Aorta (tissue), 5 donors: ENCODE data around the gene SPAG16. TPM values are rescaled to one million over a fixed set of nuclear protein-coding genes. Genes with fewer than 3 reads are reported as not detected.

ENCODE experiments used
- ATAC-seq: fragments of 200-7000 bp; cut with Tn5 transposase; one replicate; pipeline ENCODE4 v1.9.1; 2022; ENCODE audit warnings: moderate library complexity; ENCODE audit not compliant: low FRiP score
- DNase-seq, 2 donors: peaks; one replicate each; pipeline ENCODE4 v3.0.0-alpha.2; 2020
- H3K27ac ChIP-seq, 2 donors: one replicate each; pipeline ENCODE4 v1.5.1; 2013; ENCODE audit warnings: low read length in 2 of 2, mild to moderate bottlenecking in 2 of 2, moderate library complexity in 2 of 2, control low read depth in 1 of 2, inconsistent platforms in 1 of 2, low read depth in 1 of 2
- H3K27me3 ChIP-seq, 2 donors: one replicate each; pipeline ENCODE4 v1.6.1; 2013; ENCODE audit warnings: control low read depth in 1 of 2, low read length in 1 of 2, mild to moderate bottlenecking in 1 of 2, moderate library complexity in 1 of 2; ENCODE audit not compliant: insufficient read depth in 2 of 2, control insufficient read depth in 1 of 2
- H3K36me3 ChIP-seq, 2 donors: one replicate each; pipeline ENCODE4 v1.6.1; 2013; ENCODE audit warnings: control low read depth in 1 of 2, low read length in 1 of 2, mild to moderate bottlenecking in 1 of 2; ENCODE audit not compliant: insufficient read depth in 2 of 2, control insufficient read depth in 1 of 2
- H3K4me1 ChIP-seq, 2 donors: one replicate each; pipeline ENCODE4 v1.6.1; 2013; ENCODE audit warnings: low read length in 2 of 2, control low read depth in 1 of 2, mild to moderate bottlenecking in 1 of 2, moderate library complexity in 1 of 2; ENCODE audit not compliant: insufficient read depth in 2 of 2, control insufficient read depth in 1 of 2
- H3K4me3 ChIP-seq, 2 donors: one replicate each; pipeline ENCODE4 v1.5.1; 2013; ENCODE audit warnings: low read length in 2 of 2, control low read depth in 1 of 2, mild to moderate bottlenecking in 1 of 2
- H3K9me3 ChIP-seq: one replicate; pipeline ENCODE4 v1.6.1; 2013; ENCODE audit warnings: mild to moderate bottlenecking, low read length; ENCODE audit not compliant: control insufficient read depth
- WGBS, 2 donors: extraction: QIAGEN DNeasy Blood & Tissue Kit; methylation state at CpG; one replicate each; pipeline ENCODE4 v1.1.7; 2013; 5-methylcytosine and 5-hydroxymethylcytosine counted together
- intact Hi-C, 2 donors: fragments of 100-400 bp; cut with DNase I; formaldehyde crosslinking; loops; one replicate each; pipeline versions ENCODE4 v1.14.2 to v1.15.0; 2022
- polyA plus RNA-seq, 2 donors: library from polyadenylated mRNA; stranded (reverse); fragments of 200-250 nt; gene quantifications; one replicate each; pipeline ENCODE4 v1.2.3, GENCODE V29; 2013
- total RNA-seq, 2 donors: library from RNA; stranded (reverse); fragmentation: NEBNext Ultra II Directional; extraction: Animal tissue kit (Norgen Biotek cat#: 25700); gene quantifications; one replicate each; pipeline ENCODE4 v1.2.1, GENCODE V29; 2021
- donor health status: healthy with polysubstance abuse.
- donor health status: Bipolar disorder and iron deficiency.
- donor health status: DM: no; HTN: no; CAD: no.
- donor health status: DM: no; HTN: no; CAD: no.
- donor health status: DM: yes; HTN: yes; CAD: no.

The SPAG16 gene
- total and polyA plus RNA-seq, 4 donors = 23.7 to 36.1 (median 24.4) TPM

DNA sequence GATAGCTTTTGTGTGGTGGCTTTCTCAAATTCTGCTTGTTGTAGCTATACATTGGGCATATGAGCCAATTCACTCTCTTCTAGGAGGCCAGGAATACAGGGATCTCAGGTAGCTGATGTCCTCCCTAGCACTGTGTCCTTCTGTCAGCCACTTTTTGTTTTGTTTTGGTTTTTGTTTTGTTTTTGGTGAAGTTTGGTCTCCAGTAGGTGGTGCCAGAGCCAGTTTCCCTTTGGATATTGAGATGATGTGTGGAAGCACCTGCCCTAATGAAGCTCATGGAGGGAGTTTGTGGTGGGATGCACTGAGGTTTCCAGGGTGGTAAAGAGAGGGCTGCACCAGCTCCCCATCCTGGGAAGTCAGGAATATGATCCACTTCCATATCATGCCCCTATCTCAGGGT lies 1026.1 kb downstream of the SPAG16 start:
- ATAC-seq (no peak), DNase-seq (no peak)
- Histone ChIP-seq H3K9me3 (no peaks in the 10 kb centered on the region), H3K36me3 (no peaks in the 10 kb centered on the region), H3K27ac (no peak overlapping the region), H3K27me3 (no peaks in the 10 kb centered on the region), H3K4me3 (no peak overlapping the region), H3K4me1 (no peaks in the 10 kb centered on the region)
- intact Hi-C loops = no loop called here

DNA sequence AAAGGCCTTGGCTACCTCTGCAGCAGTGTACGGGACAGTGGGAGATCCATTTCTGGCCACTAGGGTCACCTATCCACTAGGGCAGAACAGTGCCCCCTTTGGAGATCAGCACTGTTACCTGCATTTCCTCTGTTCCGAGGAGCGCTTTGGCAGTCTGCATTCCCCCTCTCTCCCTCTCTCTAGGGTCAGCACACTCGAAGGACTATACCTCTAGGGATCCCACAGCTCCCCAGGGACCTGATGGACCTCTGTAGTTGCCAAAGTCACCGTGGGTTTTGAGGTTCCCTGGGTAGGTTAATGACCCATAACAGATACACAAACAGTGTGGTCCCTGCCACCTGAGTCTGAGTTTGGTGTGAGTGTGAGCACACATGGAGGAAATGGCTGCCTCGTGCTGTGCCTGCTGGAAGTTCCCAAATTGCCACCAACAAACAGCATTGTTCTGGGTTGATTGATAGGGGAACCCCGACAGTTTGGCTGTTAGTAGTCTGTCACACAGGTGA lies 1026.8 kb downstream of the SPAG16 start:
- Histone ChIP-seq H3K4me3 (no peak overlapping the region), H3K9me3 (no peaks in the 10 kb centered on the region), H3K4me1 (no peaks in the 10 kb centered on the region), H3K36me3 (no peaks in the 10 kb centered on the region), H3K27me3 (no peaks in the 10 kb centered on the region), H3K27ac (no peak overlapping the region)
- no peak for DNase-seq
- ATAC-seq = no peak
- intact Hi-C loops = no loop called here
- WGBS, 2 donors = 74 to 79% methylated on average over 7 of the region's 7 CpGs

DNA sequence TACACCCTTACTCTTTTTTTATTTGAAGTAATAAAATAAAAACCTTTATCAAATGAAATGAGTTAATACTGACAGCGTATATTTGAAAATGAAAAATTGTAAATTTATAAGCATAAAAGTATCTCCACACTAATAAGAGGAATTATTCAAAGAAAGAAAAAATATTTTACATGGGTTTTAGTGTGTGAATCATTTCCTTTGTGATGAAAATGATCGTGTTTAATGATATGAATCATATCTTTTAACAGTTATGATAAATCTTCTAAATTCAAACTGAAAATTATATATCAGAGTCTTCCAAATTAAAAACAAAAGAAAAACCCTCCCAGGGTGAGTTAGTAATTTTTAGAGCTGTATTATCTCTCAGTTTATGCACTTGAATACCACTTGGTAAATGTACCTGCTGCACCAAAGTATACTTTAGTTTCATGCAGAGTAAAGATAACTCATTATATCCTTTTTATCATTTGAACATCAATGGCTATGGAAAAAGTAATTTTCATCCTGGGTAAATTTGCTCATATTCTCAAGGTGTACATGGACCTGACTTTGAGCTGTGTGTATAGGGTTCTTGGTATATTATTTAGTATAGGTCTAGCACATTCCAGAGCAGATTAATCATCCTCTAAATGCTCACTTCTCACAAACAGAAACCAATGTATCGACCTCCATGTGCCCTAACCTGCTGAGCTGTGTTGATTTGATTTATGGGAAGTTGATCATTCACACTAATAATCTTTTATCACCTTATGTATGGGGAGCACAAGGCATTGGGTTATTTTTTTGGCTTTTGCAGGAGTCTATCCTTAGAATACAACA lies 1027.9 kb downstream of the SPAG16 start:
- ATAC-seq (no peak), DNase-seq (no peak)
- Histone ChIP-seq H3K27me3 (no peaks in the 10 kb centered on the region), H3K36me3 (no peaks in the 10 kb centered on the region), H3K4me1 (no peaks in the 10 kb centered on the region), H3K4me3 (no peak overlapping the region), H3K9me3 (no peaks in the 10 kb centered on the region), H3K27ac (no peak overlapping the region)
- intact Hi-C loops = no loop called here
- WGBS, 2 donors = 43 to 53% methylated on average over 3 of the region's 3 CpGs

DNA sequence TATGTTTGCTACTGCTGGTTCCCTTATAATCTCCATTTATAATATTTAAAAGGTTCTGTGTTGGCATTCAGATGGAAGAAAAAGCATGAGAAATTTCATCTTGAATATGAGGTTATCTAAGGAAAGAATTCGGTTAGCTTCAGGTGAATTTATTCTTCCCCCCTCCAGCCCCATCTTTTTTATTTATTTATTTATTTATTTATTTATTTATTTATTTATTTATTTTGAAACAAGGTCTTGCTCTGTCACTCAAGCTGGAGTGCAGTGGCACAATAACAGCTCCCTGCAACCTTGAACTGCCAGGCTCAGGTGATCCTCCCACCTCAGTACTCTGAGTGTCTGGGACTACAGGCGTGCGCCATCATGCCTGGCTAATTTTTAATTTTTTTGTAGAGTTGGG lies 1031.1 kb downstream of the SPAG16 start:
- Histone ChIP-seq H3K4me3 (no peak overlapping the region), H3K4me1 (no peaks in the 10 kb centered on the region), H3K36me3 (no peaks in the 10 kb centered on the region), H3K27ac (no peak overlapping the region), H3K9me3 (no peaks in the 10 kb centered on the region), H3K27me3 (no peaks in the 10 kb centered on the region)
- ATAC-seq (no peak), DNase-seq (no peak)
- whole genome bisulfite sequencing, 2 donors = 92 to 96% methylated on average over 3 of the region's 3 CpGs
- intact Hi-C loops = no loop called here

DNA sequence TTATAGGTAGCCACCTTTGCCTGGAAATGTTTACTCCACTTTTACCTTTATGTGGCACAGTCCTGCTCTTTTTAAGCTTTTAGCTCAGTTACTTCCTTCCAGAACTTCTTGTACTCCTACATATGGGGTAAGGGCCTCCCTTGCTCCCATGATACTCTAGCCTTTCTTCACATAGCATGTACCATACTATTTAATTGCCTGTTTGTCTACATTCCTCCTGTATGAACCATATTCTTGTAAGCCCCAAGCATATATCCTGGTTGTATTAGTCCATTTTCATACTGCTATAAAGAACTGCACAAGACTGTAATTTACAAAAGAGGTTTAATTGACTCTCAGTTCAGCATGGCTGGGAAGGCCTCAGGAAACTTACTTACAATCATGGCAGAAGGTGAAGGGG lies 1035.9 kb downstream of the SPAG16 start:
- H3K27ac ChIP-seq = no peak overlapping the region

DNA sequence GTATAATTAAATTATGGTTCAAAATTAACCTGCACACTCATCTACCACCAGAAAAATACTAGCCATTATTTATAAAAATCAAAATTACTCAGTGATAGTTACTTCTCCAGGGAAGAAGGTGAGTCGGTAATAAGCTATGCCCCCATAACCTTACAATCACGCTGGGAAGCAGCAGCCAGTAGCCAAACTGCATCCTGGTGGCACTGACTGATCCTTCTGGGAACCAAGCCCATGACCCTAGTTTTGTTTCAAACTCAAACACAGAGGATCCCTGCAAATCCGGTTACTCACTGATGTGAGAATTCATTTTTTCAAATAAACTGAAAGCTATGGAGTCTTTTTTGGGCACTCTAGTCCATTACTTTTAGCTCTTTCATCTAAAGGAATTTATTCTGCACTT lies 1038.4 kb downstream of the SPAG16 start:
- intact Hi-C loops = no loop called here
- H3K9me3 ChIP-seq = no peaks in the 10 kb centered on the region
- no peak for DNase-seq
- no peak overlapping the region for H3K4me3 ChIP-seq
- no peak overlapping the region for H3K27ac ChIP-seq
- H3K4me1 ChIP-seq = no peaks in the 10 kb centered on the region
- H3K36me3 ChIP-seq = no peaks in the 10 kb centered on the region
- no peak for ATAC-seq
- H3K27me3 ChIP-seq = no peaks in the 10 kb centered on the region
- 55 to 56% methylated on average over 3 of the region's 3 CpGs for WGBS, 2 donors

More for the DNA sequence above, 1035.9 kb downstream of the SPAG16 start:
- no peak for ATAC-seq
- no peak for DNase-seq
- H3K4me3 ChIP-seq = no peak overlapping the region
- H3K4me1 ChIP-seq = no peaks in the 10 kb centered on the region
- H3K9me3 ChIP-seq = no peaks in the 10 kb centered on the region
- H3K27me3 ChIP-seq = no peaks in the 10 kb centered on the region
- intact Hi-C loops = no loop called here
- H3K36me3 ChIP-seq = no peaks in the 10 kb centered on the region

DNA sequence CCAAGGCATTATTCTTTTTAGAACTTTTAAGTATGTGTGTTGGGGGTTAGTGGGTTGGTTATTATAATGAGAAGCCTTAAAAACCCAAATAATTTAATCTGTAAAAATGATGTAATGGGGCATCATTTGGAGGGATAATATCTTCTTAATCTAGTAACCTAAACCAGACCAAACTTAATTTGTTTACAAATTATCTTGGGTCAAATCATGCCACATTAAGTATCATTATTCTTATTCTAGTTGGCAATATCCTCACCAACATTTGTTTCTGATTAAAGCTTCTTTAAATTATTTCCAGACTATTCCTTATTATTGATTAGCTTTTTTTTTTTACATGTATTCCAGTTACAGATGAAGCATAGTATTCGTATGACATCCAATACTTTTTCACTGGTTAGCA lies 1041.1 kb downstream of the SPAG16 start:
- DNase-seq (no peak), ATAC-seq (no peak)
- Histone ChIP-seq H3K4me1 (no peaks in the 10 kb centered on the region), H3K27ac (no peak overlapping the region), H3K4me3 (no peak overlapping the region), H3K36me3 (no peaks in the 10 kb centered on the region), H3K27me3 (no peaks in the 10 kb centered on the region), H3K9me3 (no peaks in the 10 kb centered on the region)
- 84 to 91% methylated on average over 1 of the region's 1 CpG for WGBS, 2 donors
- intact Hi-C loops = no loop called here

DNA sequence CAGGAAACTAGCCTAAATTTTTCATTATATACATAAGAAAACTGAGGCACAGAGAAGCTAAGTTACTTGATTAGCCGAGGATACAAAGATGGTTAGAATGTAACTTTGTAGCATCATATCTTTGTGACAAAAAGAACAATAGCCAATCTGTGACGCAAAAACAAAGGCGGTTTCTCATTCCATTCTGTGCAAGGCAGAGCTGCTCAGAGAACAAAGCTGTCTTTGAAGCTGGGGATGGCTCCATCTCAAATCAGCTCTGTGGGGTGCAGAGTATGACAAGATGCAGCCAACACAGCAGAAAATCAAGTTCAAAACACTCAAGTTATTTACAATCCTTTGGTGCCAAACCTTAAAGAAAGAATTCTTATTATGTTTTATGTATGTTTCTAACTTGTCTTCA lies 1044.7 kb downstream of the SPAG16 start:
- ATAC-seq (no peak), DNase-seq (no peak)
- H3K4me3 ChIP-seq = no peak overlapping the region
- no peaks in the 10 kb centered on the region for H3K9me3 ChIP-seq
- WGBS, 2 donors = 65 to 91% methylated on average over 3 of the region's 3 CpGs
- no peaks in the 10 kb centered on the region for H3K27me3 ChIP-seq
- no peak overlapping the region for H3K27ac ChIP-seq
- intact Hi-C loops = no loop called here
- H3K4me1 ChIP-seq = no peaks in the 10 kb centered on the region
- no peaks in the 10 kb centered on the region for H3K36me3 ChIP-seq

DNA sequence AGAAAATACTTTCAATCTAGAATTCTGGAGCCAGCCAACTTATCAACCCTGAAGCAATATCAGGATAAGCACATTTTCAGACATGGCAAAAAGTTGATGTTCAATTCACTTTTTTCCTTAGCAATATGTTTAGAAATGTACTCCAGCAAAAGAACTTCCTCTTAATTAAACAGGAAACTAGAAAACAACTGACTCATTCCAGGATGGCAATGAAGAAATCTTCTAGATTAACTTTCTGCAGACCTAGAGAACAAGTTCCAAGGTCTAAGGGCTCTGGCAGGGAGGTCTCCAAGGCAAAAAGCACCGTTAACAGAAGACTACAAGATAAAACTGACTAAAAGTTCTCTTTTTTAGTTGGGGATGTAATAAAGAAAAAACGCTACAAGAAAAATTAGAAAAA lies 1057.4 kb downstream of the SPAG16 start:
- Histone ChIP-seq H3K4me3 (no peak overlapping the region), H3K4me1 (no peaks in the 10 kb centered on the region), H3K36me3 (no peaks in the 10 kb centered on the region), H3K27me3 (no peaks in the 10 kb centered on the region), H3K9me3 (no peaks in the 10 kb centered on the region), H3K27ac (no peak overlapping the region)
- intact Hi-C loops = no loop called here
- WGBS, 2 donors = 36 to 58% methylated on average over 2 of the region's 2 CpGs
- ATAC-seq = no peak
- no peak for DNase-seq
